ENCODE results near the gene ASPSCR1. TPM values are rescaled to one million over a fixed set of nuclear protein-coding genes. Genes with fewer than 3 reads are reported as not detected.
A peak's percentile ranks its signal among the peaks of the same experiment; 100 is the strongest.

Gene ASPSCR1
- total and polyA plus RNA-seq, 2 of the 13 experiments (the other 11 are each of a cell fraction or from before 2014, with no cell fraction given), result 274 to 314 TPM

DNA sequence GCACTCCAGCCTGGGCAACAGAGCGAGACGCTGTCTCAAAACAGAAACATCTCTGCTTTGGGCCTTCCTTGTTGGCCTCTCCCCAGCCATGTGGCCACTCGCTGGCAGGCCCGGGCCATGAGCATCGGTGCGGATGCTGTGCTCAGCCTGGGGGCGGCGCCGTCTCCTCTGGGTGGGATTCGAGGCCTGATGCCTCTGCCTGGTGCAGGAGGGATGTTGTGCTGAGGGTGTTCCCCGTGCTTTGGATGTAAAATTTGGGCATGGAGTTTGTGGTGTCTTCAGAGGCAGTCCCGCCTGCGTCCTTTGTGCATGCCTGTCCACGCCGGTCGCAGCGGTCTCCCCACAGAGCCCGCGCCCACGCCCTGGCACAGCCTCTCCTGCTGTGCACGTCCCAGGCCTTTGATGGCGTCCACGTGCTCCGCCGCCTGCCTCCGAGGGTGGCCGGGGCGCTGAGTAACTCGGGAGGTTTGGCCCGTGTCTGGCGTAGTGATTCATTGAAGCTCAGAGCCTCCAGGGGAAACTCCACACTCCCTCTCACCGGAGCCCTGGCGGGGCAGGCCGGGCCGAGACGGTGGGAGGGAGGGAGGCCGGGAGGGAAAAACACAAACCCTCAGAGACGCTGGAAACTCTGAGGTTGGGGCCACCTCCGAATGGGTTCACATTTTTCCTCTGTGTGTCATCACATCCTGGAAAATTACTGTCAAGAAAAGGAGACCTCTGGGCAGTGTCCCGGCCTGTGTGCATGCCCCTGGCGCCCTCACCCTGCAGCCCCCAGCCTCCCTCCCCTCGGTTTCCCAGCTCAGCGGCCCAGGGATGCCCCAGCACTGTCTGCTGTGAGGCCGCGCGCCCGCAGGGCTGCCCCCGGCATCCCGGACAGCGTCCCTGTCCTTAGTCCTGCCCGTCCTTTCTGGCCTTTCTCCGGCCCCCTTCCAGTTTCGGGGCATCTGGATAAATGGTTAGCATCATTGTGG is 26.3 kb downstream of the ASPSCR1 start (continued):
- TF ChIP-seq, protein P1, sequence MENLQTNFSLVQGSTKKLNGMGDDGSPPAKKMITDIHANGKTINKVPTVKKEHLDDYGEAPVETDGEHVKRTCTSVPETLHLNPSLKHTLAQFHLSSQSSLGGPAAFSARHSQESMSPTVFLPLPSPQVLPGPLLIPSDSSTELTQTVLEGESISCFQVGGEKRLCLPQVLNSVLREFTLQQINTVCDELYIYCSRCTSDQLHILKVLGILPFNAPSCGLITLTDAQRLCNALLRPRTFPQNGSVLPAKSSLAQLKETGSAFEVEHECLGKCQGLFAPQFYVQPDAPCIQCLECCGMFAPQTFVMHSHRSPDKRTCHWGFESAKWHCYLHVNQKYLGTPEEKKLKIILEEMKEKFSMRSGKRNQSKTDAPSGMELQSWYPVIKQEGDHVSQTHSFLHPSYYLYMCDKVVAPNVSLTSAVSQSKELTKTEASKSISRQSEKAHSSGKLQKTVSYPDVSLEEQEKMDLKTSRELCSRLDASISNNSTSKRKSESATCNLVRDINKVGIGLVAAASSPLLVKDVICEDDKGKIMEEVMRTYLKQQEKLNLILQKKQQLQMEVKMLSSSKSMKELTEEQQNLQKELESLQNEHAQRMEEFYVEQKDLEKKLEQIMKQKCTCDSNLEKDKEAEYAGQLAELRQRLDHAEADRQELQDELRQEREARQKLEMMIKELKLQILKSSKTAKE (CRISPR knock-in tag; IDR thresholded peaks at IDR 0.05; ENCODE audit: borderline replicate concordance), result peak; percentile 62; the same call in 1 of the 2 replicates
- TF ChIP-seq IKZF1 (IDR thresholded peaks at IDR 0.05) (no peak), EED (CRISPR knock-in tag; IDR thresholded peaks at IDR 0.05) (peak; percentile 80; the same call in 1 of the 2 replicates), HNRNPL (IDR thresholded peaks at IDR 0.05; ENCODE audit: low read depth, low read length) (peak; percentile 94), LCORL (IDR thresholded peaks at IDR 0.05) (no peak), LCORL (CRISPR knock-in tag; IDR thresholded peaks at IDR 0.05) (peak; percentile 95), SUZ12 (IDR thresholded peaks at IDR 0.05; ENCODE audit: low read depth, low read length) (no peak), SP5 (CRISPR knock-in tag; IDR thresholded peaks at IDR 0.05; ENCODE audit: borderline replicate concordance, low read depth) (peak; percentile 45; the same call in 1 of the 2 replicates), RXRB (CRISPR knock-in tag; IDR thresholded peaks at IDR 0.05; ENCODE audit: borderline replicate concordance) (peak; percentile 78), CENPT (CRISPR knock-in tag; IDR thresholded peaks at IDR 0.05; ENCODE audit: low read depth) (no peak)
- TF ChIP-seq, protein P2, sequence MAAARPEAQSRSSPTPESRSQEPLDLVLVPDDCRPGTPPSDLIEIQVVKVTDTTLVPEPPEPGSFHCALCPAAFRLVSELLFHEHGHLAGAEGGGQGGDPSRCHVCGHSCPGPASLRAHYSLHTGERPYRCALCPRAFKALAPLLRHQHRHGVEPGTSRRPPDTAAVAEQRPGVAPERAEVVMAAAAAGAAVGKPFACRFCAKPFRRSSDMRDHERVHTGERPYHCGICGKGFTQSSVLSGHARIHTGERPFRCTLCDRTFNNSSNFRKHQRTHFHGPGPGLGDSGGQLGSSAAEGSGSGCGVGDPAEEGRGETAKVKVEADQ (CRISPR knock-in tag; IDR thresholded peaks at IDR 0.05; ENCODE audit: borderline replicate concordance), result peak; percentile 71
- TF ChIP-seq, protein P3, sequence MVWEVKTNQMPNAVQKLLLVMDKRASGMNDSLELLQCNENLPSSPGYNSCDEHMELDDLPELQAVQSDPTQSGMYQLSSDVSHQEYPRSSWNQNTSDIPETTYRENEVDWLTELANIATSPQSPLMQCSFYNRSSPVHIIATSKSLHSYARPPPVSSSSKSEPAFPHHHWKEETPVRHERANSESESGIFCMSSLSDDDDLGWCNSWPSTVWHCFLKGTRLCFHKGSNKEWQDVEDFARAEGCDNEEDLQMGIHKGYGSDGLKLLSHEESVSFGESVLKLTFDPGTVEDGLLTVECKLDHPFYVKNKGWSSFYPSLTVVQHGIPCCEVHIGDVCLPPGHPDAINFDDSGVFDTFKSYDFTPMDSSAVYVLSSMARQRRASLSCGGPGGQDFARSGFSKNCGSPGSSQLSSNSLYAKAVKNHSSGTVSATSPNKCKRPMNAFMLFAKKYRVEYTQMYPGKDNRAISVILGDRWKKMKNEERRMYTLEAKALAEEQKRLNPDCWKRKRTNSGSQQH (CRISPR knock-in tag; IDR thresholded peaks at IDR 0.05; ENCODE audit: low read depth), result peak; percentile 70; the same call in 1 of the 2 replicates
- TF ChIP-seq, protein P4, sequence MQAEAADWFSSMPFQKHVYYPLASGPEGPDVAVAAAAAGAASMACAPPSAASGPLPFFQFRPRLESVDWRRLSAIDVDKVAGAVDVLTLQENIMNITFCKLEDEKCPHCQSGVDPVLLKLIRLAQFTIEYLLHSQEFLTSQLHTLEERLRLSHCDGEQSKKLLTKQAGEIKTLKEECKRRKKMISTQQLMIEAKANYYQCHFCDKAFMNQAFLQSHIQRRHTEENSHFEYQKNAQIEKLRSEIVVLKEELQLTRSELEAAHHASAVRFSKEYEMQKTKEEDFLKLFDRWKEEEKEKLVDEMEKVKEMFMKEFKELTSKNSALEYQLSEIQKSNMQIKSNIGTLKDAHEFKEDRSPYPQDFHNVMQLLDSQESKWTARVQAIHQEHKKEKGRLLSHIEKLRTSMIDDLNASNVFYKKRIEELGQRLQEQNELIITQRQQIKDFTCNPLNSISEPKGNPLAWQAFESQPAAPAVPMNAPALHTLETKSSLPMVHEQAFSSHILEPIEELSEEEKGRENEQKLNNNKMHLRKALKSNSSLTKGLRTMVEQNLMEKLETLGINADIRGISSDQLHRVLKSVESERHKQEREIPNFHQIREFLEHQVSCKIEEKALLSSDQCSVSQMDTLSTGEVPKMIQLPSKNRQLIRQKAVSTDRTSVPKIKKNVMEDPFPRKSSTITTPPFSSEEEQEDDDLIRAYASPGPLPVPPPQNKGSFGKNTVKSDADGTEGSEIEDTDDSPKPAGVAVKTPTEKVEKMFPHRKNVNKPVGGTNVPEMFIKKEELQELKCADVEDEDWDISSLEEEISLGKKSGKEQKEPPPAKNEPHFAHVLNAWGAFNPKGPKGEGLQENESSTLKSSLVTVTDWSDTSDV (CRISPR knock-in tag; IDR thresholded peaks at IDR 0.05), result no peak
- TF ChIP-seq, protein P5, sequence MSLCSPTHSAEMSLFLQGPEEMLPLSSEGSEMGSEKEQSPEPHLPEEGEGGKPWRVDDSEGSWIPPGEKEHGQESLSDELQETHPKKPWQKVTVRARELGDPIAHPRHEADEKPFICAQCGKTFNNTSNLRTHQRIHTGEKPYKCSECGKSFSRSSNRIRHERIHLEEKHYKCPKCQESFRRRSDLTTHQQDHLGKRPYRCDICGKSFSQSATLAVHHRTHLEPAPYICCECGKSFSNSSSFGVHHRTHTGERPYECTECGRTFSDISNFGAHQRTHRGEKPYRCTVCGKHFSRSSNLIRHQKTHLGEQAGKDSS (CRISPR knock-in tag; IDR thresholded peaks at IDR 0.05; ENCODE audit: borderline replicate concordance, low read depth), result peak; percentile 85
